ENCODE data around the gene KCNAB2.

The KCNAB2 gene

DNA sequence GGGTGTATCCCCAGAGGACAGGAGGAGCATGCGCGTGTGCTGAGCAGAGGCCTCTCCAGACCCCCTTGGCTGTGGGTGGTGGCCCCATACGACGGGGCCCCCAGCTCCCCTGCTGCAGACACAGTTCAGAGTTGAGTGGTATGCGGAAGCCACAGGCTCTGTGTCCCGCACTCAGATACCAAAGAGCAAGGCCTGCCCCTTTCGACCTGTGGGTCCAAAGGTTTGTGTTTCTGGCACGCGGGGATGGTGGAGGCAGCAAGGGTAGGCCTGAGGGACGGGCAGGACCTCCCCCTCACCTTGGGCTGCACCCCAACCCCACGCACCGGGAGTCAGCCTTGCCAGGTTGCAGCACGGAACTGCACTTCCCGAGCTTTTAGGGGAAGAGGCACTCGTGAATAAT is at the start of gene KCNAB2:
Gene KCNAB2 (plus strand): TSS at position 328 of the 400 bp plus-strand sequence. CDS start 5,649 bp downstream, outside the sequence.
- H3K4me3 ChIP-seq (ENCODE audit: low read depth, low read length): no peak within 1 kb of the TSS
- DNase-seq (ENCODE audit: low read depth): no peak
- TF ChIP-seq, protein P1, sequence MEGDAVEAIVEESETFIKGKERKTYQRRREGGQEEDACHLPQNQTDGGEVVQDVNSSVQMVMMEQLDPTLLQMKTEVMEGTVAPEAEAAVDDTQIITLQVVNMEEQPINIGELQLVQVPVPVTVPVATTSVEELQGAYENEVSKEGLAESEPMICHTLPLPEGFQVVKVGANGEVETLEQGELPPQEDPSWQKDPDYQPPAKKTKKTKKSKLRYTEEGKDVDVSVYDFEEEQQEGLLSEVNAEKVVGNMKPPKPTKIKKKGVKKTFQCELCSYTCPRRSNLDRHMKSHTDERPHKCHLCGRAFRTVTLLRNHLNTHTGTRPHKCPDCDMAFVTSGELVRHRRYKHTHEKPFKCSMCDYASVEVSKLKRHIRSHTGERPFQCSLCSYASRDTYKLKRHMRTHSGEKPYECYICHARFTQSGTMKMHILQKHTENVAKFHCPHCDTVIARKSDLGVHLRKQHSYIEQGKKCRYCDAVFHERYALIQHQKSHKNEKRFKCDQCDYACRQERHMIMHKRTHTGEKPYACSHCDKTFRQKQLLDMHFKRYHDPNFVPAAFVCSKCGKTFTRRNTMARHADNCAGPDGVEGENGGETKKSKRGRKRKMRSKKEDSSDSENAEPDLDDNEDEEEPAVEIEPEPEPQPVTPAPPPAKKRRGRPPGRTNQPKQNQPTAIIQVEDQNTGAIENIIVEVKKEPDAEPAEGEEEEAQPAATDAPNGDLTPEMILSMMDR (IDR thresholded peaks at IDR 0.05; ENCODE audit: insufficient read depth, low read depth, low read length, missing control alignments): no peak

DNA sequence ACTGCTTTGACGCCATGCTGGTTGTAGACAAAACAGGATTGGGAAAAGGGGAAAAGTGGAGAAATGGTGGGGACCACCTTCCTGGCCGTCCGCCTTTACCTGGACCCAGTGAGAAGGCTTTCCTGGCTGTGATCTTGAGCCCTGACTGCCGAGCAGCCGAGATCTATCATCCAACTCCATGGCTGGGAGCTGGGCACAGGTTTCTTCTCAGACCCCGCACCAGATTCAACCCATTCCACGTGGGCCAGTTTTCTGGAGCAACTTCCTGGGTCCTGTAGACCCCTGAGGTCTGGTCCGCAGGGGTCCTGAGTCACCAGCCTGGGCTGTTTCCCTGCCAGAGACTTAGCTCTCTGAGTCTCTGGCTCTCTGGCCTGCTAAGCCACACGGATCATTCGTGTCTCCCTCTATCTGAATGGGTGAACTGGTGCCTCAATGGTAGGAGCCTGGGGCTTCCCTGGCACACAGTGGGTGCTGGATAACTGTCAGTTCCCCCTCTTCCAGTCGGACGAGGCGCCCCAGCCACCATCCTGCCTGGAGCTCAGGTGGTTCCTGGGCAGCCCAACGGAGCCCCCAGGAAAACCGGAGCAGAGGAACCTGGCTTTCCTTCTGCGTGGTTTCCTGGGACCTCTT is 48.9 kb upstream of the KCNAB2 start:
- H3K4me3 ChIP-seq (ENCODE audit: low read depth, low read length): no peak overlapping the region
- DNase-seq (ENCODE audit: low read depth): no peak
- TF ChIP-seq, protein P1 (IDR thresholded peaks at IDR 0.05; ENCODE audit: insufficient read depth, low read depth, low read length, missing control alignments): no peak

DNA sequence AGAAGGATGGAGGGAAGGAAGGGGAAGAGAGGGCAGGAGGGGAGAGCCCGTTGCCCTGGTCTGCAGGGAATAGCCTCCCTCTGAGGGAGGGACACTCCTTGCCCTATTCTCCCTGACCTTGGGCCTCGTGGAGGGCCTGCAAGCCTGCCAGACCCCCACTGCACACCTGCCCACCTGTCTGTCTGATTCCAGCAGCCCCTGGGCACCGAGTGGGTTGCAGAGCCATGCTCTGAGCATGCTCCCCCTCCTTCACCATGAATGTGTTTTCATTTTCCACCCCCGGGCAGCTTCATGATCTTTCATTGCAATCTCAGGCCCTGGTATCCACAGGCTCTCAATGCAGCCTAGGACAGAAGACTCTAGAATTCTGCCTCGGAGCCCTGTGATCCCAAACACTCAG is 48.4 kb upstream of the KCNAB2 start:
- TF ChIP-seq, protein P1 (IDR thresholded peaks at IDR 0.05; ENCODE audit: insufficient read depth, low read depth, low read length, missing control alignments): no peak
- DNase-seq (ENCODE audit: low read depth): no peak
- H3K4me3 ChIP-seq (ENCODE audit: low read depth, low read length): no peak overlapping the region

DNA sequence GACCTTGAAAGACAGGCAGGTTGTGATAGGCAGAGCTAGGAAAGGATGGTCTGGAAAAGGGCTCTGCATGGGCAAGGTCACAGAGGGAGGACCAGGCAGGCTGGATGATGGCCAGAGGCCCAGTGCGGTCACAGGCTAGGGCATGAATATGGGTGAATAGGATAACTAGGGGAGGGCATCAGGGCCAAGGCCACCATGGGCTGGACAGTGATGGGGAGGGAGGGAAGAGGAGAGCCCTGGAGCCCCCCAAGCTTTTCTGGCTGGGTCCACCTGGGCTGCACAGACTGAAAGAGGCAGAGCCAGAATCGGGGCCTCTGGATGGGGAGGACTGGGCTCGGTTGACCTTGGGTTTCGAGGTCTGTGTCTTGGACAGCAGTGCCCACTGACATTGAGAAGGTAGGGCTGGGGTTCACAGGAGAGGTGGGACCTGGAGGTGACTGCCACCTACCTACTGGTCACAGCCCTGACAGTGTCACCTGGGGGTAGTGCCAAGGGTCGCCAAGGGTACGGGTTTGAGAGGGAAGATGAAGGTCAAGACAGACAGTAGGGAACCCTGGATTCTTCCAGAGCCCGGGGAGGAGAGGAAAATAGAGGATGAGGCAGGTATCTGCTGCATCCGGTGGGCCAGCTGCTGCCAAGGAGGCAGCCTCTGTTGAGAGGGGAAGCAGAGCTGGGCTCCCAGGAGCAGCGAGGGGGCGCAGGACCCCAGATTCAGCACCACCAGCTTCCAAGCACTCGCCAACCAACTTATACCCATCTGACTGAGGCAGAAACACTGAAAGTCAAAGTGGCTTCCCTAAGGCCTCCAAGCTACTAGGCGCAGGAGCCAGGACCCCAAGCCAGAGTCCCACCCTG is 47.4 kb upstream of the KCNAB2 start:
- no peak overlapping the region for H3K4me3 ChIP-seq (ENCODE audit: low read depth, low read length)
- DNase-seq (ENCODE audit: low read depth): no peak
- TF ChIP-seq, protein P1 (IDR thresholded peaks at IDR 0.05; ENCODE audit: insufficient read depth, low read depth, low read length, missing control alignments): no peak

DNA sequence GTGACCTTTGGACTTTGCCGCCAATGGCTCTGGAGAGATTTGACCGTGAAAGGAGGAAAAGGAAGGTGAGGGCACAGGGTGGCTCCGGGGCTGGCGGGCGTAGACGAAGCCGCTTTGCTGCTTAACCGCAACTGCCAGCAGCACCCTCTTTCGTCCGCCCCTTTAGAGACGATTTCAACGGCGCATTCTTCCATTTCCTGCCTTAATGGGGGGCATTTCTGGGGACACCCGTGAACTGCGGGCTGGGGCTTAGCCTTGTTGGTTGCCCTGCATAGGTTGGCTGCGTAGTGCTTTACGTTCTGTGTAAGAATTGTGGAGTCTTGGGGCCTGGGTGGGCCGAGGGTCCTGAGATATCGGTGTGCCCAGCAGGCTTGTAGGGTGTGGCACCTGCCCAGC is 46.8 kb upstream of the KCNAB2 start:
- DNase-seq (ENCODE audit: low read depth): no peak
- TF ChIP-seq, protein P1 (IDR thresholded peaks at IDR 0.05; ENCODE audit: insufficient read depth, low read depth, low read length, missing control alignments): no peak
- no peak overlapping the region for H3K4me3 ChIP-seq (ENCODE audit: low read depth, low read length)

DNA sequence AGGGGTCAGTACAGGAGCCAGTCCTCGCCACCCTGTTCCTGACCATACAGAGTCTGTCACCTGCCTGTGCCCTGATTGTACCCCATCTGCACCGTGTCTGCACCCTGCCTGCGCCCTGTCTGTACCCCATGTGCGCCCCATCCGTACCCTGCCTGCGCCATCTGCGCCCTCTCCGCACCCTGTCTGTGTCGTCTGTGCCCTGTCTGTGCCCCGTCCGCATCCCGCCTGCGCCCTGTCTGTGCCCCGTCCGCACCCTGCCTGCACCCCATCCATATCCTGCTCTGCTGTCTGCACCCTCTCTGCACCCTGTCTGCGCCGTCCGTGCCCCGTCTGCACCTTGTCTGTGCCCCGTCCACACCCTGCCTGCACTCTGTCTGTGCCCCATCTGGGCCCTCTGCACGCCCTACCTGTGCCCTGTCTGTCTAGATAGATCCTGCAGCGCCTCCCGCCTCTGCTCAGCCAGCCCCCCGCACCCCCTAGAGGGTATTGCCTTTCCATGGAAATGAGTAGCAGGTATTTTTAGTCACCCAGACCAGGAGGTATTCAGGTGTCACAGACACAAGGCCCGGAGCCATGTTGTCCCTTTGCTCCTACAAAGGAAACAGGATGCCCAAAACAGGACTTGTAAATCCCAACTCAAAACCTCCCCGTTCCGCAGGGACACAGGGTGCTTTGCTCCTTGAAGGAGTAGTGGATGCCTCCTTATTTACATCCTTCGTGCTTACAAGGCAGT is 45.8 kb upstream of the KCNAB2 start:
- no peak overlapping the region for H3K4me3 ChIP-seq (ENCODE audit: low read depth, low read length)
- TF ChIP-seq, protein P1 (IDR thresholded peaks at IDR 0.05; ENCODE audit: insufficient read depth, low read depth, low read length, missing control alignments): no peak
- no peak for DNase-seq (ENCODE audit: low read depth)
